H9 (cell line): ENCODE data around the gene ZP3. TPM values are rescaled to one million over a fixed set of nuclear protein-coding genes. Genes with fewer than 3 reads are reported as not detected.
"Not testable (repeated sequence)": the region's sequence is repeated elsewhere in the genome, so short reads cannot be mapped to it uniquely, and the experiment has no call there.

Source experiments
- DNase-seq: peaks from one replicate; pipeline ENCODE4 v3.0.0-alpha.2; 2017
- H2AFZ ChIP-seq: one replicate; pipeline ENCODE4 v1.6.1; 2013; ENCODE audit warnings: mild to moderate bottlenecking, low read length, control low read depth, moderate library complexity
- H2AK5ac ChIP-seq: 2 replicates; pipeline ENCODE4 v1.6.1; 2013; ENCODE audit warnings: low read length, control low read depth, mixed read lengths; ENCODE audit not compliant: insufficient read length
- H2BK120ac ChIP-seq: one replicate; pipeline ENCODE4 v1.6.1; 2013; ENCODE audit warnings: low read depth, mild to moderate bottlenecking, low read length, control low read depth, inconsistent platforms; ENCODE audit not compliant: poor library complexity, severe bottlenecking
- H2BK12ac ChIP-seq: 2 replicates; pipeline ENCODE4 v1.6.1; 2013; ENCODE audit warnings: low read length, control low read depth, mixed read lengths, low read depth; ENCODE audit not compliant: insufficient read length
- H2BK15ac ChIP-seq: 2 replicates; pipeline ENCODE4 v1.6.1; 2013; ENCODE audit warnings: low read depth, low read length, control low read depth
- H2BK20ac ChIP-seq: one replicate; pipeline ENCODE4 v1.6.1; 2013; ENCODE audit warnings: low read depth, mild to moderate bottlenecking, low read length, control low read depth, inconsistent platforms; ENCODE audit not compliant: poor library complexity, severe bottlenecking
- H2BK5ac ChIP-seq: 2 replicates; pipeline ENCODE4 v1.6.1; 2013; ENCODE audit warnings: low read length, control low read depth, mixed read lengths; ENCODE audit not compliant: insufficient read length
- H3K14ac ChIP-seq: 2 replicates; pipeline ENCODE4 v1.6.1; 2013; ENCODE audit warnings: low read length, control low read depth; ENCODE audit not compliant: insufficient read depth
- H3K18ac ChIP-seq: 2 replicates; pipeline ENCODE4 v1.6.1; 2013; ENCODE audit warnings: low read depth, mild to moderate bottlenecking, mixed read lengths, low read length, control low read depth; ENCODE audit not compliant: insufficient read length
- H3K23ac ChIP-seq: 2 replicates; pipeline ENCODE4 v1.6.1; 2013; ENCODE audit warnings: low read length, control low read depth, mixed read lengths, low read depth; ENCODE audit not compliant: insufficient read length
- H3K23me2 ChIP-seq: 2 replicates; pipeline ENCODE4 v1.6.1; 2013; ENCODE audit warnings: low read depth, mild to moderate bottlenecking, mixed read lengths, low read length, control low read depth; ENCODE audit not compliant: insufficient read length, poor library complexity, severe bottlenecking
- H3K27ac ChIP-seq: 2 replicates; pipeline ENCODE4 v1.5.1; 2013; ENCODE audit warnings: low read length, control low read depth, mixed read lengths, low read depth; ENCODE audit not compliant: insufficient read length
- H3K27me3 ChIP-seq: 2 replicates; pipeline ENCODE4 v1.6.1; 2013; ENCODE audit warnings: low read length, control low read depth, inconsistent platforms; ENCODE audit not compliant: insufficient read depth
- H3K4ac ChIP-seq: 2 replicates; pipeline ENCODE4 v1.6.1; 2013; ENCODE audit warnings: low read depth, mild to moderate bottlenecking, control low read depth, inconsistent platforms, low read length, moderate library complexity
- H3K4me1 ChIP-seq: 2 replicates; pipeline ENCODE4 v1.6.1; 2013; ENCODE audit warnings: low read length, control low read depth, inconsistent platforms; ENCODE audit not compliant: insufficient read depth
- H3K4me2 ChIP-seq: 2 replicates; pipeline ENCODE4 v1.6.1; 2013; ENCODE audit warnings: low read length, control low read depth, mixed read lengths; ENCODE audit not compliant: insufficient read length, insufficient read depth
- H3K56ac ChIP-seq: 2 replicates; pipeline ENCODE4 v1.6.1; 2013; ENCODE audit warnings: low read depth, mild to moderate bottlenecking, mixed read lengths, low read length, control low read depth; ENCODE audit not compliant: insufficient read length
- H3K79me1 ChIP-seq: 2 replicates; pipeline ENCODE4 v1.6.1; 2013; ENCODE audit warnings: low read depth, mild to moderate bottlenecking, moderate library complexity, low read length, control low read depth, inconsistent platforms; ENCODE audit not compliant: insufficient read depth, poor library complexity, severe bottlenecking
- H3K79me2 ChIP-seq: 2 replicates; pipeline ENCODE4 v1.6.1; 2013; ENCODE audit warnings: low read length, control low read depth, inconsistent platforms; ENCODE audit not compliant: insufficient read depth
- H3K9ac ChIP-seq: 2 replicates; pipeline ENCODE4 v1.6.1; 2013; ENCODE audit warnings: low read length, control low read depth, mixed read lengths; ENCODE audit not compliant: insufficient read length; ENCODE audit errors: extremely low read depth
- H3K9me3 ChIP-seq: one replicate; pipeline ENCODE4 v1.6.1; 2013; ENCODE audit warnings: low read depth, low read length, inconsistent platforms; ENCODE audit not compliant: control insufficient read depth
- H3T11ph ChIP-seq: one replicate; pipeline ENCODE4 v1.6.1; 2013; ENCODE audit warnings: mild to moderate bottlenecking, low read length, control low read depth, inconsistent platforms
- H4K20me1 ChIP-seq: one replicate; pipeline ENCODE4 v1.6.1; 2013; ENCODE audit not compliant: control insufficient read depth, insufficient read length, insufficient read depth
- H4K5ac ChIP-seq: 2 replicates; pipeline ENCODE4 v1.6.1; 2013; ENCODE audit warnings: low read depth, mild to moderate bottlenecking, mixed read lengths, low read length, control low read depth; ENCODE audit not compliant: insufficient read length
- H4K8ac ChIP-seq: replicated peaks from 2 replicates; pipeline ENCODE4 v1.6.1; 2013; ENCODE audit warnings: low read length, control low read depth, mixed read lengths, low read depth; ENCODE audit not compliant: insufficient read length
- H4K91ac ChIP-seq: 2 replicates; pipeline ENCODE4 v1.6.1; 2013; ENCODE audit warnings: low read depth, mild to moderate bottlenecking, moderate library complexity, mixed read lengths, low read length, control low read depth; ENCODE audit not compliant: insufficient read length
- H3K27ac Mint-ChIP-seq, 3 experiments: 2 replicates in 2 of 3; 3 replicates in 1 of 3; pipeline ENCODE4 v1.8.0; 2020 to 2021; ENCODE audit warnings: mixed read lengths in 3 of 3, mild to moderate bottlenecking in 1 of 3, moderate library complexity in 1 of 3
- H3K27me3 Mint-ChIP-seq: 2 replicates; pipeline ENCODE4 v1.8.0; 2021; ENCODE audit warnings: low read depth, mild to moderate bottlenecking, moderate library complexity, mixed read lengths
- H3K36me3 Mint-ChIP-seq, 3 experiments: 2 replicates in 2 of 3; 3 replicates in 1 of 3; pipeline ENCODE4 v1.8.0; 2020 to 2021; ENCODE audit warnings: low read depth in 3 of 3, mixed read lengths in 3 of 3; ENCODE audit not compliant: insufficient read depth in 1 of 3
- H3K4me1 Mint-ChIP-seq, 2 experiments: 2 replicates each; pipeline ENCODE4 v1.8.0; 2020; ENCODE audit warnings: mixed read lengths in 2 of 2
- H3K4me3 Mint-ChIP-seq, 2 experiments: 2 replicates in 1 of 2; 3 replicates in 1 of 2; pipeline ENCODE4 v1.8.0; 2020 to 2021; ENCODE audit warnings: mild to moderate bottlenecking in 2 of 2, mixed read lengths in 2 of 2, moderate library complexity in 1 of 2
- H3K9me3 Mint-ChIP-seq, 2 experiments: 2 replicates in 1 of 2; 3 replicates in 1 of 2; pipeline ENCODE4 v1.8.0; 2020; ENCODE audit warnings: mild to moderate bottlenecking in 2 of 2, mixed read lengths in 2 of 2, moderate library complexity in 1 of 2
- WGBS: extraction: QIAGEN DNeasy Blood & Tissue Kit; methylation state at CpG from one replicate; pipeline ENCODE4 v1.1.7; 2013; ENCODE audit warnings: missing lambda C conversion rate, low lambda C conversion rate, mixed read lengths; ENCODE audit not compliant: insufficient read length; ENCODE audit errors: extremely low coverage; 5-methylcytosine and 5-hydroxymethylcytosine counted together
- total RNA-seq: library from RNA; stranded (reverse); gene quantifications from 2 replicates; pipeline ENCODE4 v1.2.1, GENCODE V29; 2021

Gene ZP3
- total RNA-seq, 1 experiment from 2014 or later: 1.3 TPM

GRCh38 chr7:76487969-76488368 is 63.2 kb downstream of the ZP3 start:
- not testable (repeated sequence) for H3K9me3 ChIP-seq, H4K8ac ChIP-seq, H3K27me3 ChIP-seq, H2AFZ ChIP-seq, DNase-seq, H4K20me1 ChIP-seq, H3K79me2 ChIP-seq, H2BK15ac ChIP-seq, H3K14ac ChIP-seq, H3K56ac ChIP-seq, H3K23ac ChIP-seq, H2BK20ac ChIP-seq, H2BK5ac ChIP-seq, H3K9ac ChIP-seq, H2BK12ac ChIP-seq, H3K27me3 Mint-ChIP-seq, H3K18ac ChIP-seq, H3K4me3 Mint-ChIP-seq, H4K5ac ChIP-seq, H4K91ac ChIP-seq, H3K4ac ChIP-seq, H3K27ac ChIP-seq, H3K36me3 Mint-ChIP-seq, H3K4me1 Mint-ChIP-seq, H2AK5ac ChIP-seq, H3T11ph ChIP-seq, H2BK120ac ChIP-seq, H3K9me3 Mint-ChIP-seq, H3K23me2 ChIP-seq, H3K79me1 ChIP-seq, H3K27ac Mint-ChIP-seq, H3K4me2 ChIP-seq, H3K4me1 ChIP-seq
- WGBS: no CpG with 5 or more reads among the region's 13 CpGs

Other genes with a start within 250 kb of the ZP3 start
- 10.7 and 11.0 TPM in 2 replicates for gene SRRM3, start 223.1 kb upstream of the ZP3 start, total RNA-seq
- 175 and 186 TPM in 2 replicates for gene HSPB1, start 122.3 kb upstream of the ZP3 start, total RNA-seq
- 241 and 243 TPM in 2 replicates for gene YWHAG, start 66.0 kb upstream of the ZP3 start, total RNA-seq
- gene SSC4D, start 15.3 kb upstream of the ZP3 start, total RNA-seq: 14.8 and 16.4 TPM in 2 replicates
- gene DTX2, start 36.8 kb downstream of the ZP3 start, total RNA-seq: 43.1 and 48.8 TPM in 2 replicates
- gene UPK3B, start 85.6 kb downstream of the ZP3 start, total RNA-seq: 2.1 and 3.5 TPM in 2 replicates
- gene SPDYE16, start 118.3 kb downstream of the ZP3 start, total RNA-seq: not detected in 2 replicates
- gene POMZP3, start 202.3 kb downstream of the ZP3 start, total RNA-seq: 8.5 and 9.8 TPM in 2 replicates